HG03039 (cell line): ENCODE results near the gene TRIM44.

Source experiments
- ATAC-seq: cut with Tn5 transposase; IDR thresholded peaks from one replicate; pipeline ENCODE4 v1.9.1; 2021; ENCODE audit warnings: mild to moderate bottlenecking, moderate library complexity; ENCODE audit not compliant: unreplicated experiment

Gene TRIM44, protein sequence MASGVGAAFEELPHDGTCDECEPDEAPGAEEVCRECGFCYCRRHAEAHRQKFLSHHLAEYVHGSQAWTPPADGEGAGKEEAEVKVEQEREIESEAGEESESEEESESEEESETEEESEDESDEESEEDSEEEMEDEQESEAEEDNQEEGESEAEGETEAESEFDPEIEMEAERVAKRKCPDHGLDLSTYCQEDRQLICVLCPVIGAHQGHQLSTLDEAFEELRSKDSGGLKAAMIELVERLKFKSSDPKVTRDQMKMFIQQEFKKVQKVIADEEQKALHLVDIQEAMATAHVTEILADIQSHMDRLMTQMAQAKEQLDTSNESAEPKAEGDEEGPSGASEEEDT

GRCh38 chr11:35662649-35663407 is at the start of gene TRIM44:
TSS of gene TRIM44 (plus strand) at chr11:35662775. CDS start at chr11:35663112, 337 bp downstream.
- ATAC-seq = peak; percentile 85

GRCh38 chr11:35614939-35615569 is 47.5 kb upstream of the TRIM44 start:
- ATAC-seq = no peak

GRCh38 chr11:35615921-35616900 is 46.4 kb upstream of the TRIM44 start:
- ATAC-seq = no peak

DNA sequence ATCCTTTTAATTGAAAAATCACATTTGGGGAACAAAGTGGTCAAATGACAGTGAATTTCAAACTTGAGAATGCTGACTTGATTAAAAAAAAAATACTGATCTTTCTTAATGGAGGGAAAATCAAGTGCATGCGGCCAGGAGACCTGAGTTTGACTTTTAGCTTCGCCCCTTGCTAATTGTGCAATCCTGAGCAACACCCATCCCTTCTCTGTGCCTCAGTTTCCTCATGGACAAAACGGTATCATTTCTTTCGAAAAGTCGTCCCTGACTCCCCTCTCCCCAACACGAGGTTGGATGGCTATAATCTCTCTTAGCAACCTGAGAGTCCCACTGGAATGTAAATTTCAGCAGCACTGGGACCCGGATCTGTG is 45.3 kb upstream of the TRIM44 start:
- ATAC-seq = no peak

DNA sequence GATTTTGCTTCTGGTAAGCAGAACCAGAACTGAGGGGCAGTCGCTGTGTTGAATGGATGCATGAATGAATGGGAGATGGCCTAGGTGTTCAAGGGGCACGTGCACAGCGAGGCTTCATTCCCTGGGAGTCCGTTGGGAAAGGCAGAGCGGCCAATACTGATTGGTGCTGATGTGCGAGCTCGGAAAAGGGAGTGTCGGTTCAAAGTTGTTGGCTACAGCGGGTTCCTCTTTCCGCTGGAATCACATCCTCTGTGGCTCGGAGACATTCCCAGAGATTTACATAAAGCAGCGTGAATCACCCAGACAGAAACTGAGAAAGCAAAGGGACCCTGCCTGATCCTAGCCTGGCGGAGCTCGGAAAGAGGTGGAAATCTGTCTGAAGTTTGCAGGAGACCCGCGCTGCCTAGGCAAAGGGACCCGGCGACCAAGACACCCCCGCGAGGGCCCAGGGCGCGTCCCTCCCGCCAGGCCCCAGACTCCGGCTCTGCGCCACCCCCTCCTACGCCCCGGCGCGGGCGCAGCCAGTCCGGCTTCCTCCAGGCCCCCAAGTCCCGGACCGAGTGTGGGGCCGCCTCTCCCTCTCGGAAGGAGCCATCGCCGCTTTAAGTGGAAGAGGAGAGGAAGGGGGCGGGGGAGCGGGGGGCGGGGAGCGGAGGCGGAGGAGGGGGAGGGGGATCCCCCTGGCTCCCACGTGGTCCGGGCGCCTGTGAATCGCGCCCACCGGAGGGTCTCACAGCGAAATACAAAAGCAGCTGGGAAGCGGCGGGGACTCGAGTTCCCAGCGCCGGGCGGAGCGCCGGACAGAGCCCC is 44.7 kb upstream of the TRIM44 start, which contains the start of gene FJX1:
Gene FJX1 (plus strand): TSS at position 774 of the 810 bp plus-strand sequence. CDS start 177 bp downstream, outside the sequence.
- no peak for ATAC-seq

DNA sequence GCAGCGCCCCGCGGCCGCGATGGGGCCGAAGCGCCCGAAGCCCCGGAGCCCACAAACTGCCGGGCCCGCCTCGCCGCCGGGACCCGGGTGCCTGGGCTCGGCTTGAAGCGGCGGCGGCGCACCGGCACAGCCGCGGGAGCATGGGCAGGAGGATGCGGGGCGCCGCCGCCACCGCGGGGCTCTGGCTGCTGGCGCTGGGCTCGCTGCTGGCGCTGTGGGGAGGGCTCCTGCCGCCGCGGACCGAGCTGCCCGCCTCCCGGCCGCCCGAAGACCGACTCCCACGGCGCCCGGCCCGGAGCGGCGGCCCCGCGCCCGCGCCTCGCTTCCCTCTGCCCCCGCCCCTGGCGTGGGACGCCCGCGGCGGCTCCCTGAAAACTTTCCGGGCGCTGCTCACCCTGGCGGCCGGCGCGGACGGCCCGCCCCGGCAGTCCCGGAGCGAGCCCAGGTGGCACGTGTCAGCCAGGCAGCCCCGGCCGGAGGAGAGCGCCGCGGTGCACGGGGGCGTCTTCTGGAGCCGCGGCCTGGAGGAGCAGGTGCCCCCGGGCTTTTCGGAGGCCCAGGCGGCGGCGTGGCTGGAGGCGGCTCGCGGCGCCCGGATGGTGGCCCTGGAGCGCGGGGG is 44.0 kb upstream of the TRIM44 start:
- ATAC-seq = no peak

DNA sequence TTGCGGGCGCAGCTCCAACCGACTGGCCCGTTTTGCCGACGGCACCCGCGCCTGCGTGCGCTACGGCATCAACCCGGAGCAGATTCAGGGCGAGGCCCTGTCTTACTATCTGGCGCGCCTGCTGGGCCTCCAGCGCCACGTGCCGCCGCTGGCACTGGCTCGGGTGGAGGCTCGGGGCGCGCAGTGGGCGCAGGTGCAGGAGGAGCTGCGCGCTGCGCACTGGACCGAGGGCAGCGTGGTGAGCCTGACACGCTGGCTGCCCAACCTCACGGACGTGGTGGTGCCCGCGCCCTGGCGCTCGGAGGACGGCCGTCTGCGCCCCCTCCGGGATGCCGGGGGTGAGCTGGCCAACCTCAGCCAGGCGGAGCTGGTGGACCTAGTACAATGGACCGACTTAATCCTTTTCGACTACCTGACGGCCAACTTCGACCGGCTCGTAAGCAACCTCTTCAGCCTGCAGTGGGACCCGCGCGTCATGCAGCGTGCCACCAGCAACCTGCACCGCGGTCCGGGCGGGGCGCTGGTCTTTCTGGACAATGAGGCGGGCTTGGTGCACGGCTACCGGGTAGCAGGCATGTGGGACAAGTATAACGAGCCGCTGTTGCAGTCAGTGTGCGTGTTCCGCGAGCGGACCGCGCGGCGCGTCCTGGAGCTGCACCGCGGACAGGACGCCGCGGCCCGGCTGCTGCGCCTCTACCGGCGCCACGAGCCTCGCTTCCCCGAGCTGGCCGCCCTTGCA is 43.3 kb upstream of the TRIM44 start:
- no peak for ATAC-seq

DNA sequence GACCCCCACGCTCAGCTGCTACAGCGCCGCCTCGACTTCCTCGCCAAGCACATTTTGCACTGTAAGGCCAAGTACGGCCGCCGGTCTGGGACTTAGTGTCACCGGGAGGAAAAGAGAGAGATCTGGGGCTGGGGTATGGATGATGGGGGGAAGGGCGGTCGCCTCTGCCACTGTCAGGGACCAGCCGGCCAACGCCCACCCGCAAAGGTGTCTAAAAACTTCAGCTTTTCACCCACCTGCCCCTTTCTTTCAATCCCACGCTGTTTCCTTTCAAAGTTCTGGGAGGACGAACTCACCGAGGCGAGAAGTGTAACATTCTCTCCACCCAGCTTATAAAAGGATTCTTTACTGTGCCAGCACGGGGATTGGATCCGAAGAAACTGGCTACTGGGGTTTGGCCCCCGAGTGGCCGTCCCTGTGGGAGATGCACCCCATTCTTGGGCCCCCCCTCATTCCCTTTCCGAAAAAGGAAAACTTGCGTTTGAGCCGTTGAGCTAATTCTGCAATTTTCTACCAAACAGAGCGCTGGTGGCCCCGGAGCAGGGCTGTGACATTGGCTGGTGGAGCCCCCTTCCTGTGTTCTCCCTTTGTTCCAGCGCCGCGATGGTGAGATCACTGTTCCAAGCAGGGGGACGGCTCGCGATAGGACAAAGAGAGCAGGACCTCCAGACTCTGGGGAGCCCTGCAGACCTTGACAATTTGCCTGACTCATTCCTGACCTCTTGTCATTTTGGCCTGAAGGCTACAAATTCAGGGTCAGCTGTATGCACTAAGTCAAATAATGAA is 42.5 kb upstream of the TRIM44 start:
- no peak for ATAC-seq

DNA sequence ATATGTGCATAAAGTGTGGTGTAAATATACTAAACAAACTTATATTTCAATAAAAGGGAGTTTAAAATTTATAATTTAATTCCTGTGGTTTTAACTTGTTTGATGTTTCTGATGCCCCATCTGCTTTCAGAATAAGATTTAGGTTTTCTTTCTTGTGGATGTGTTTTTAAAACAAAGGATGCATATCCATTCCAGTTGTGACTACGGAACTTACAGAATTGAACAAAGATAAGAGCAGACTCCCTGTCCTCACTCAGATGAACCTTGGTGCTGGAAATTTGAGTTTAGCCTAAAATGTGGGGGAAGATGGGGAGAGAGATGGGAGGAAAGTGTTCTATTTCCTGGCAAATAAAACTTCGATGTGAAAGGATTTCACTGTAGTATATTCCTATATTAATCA is 41.8 kb upstream of the TRIM44 start:
- no peak for ATAC-seq

- ATAC-seq = no peak
Measured at GRCh38 chr11:35621620-35622019, 41.0 kb upstream of the TRIM44 start.

DNA sequence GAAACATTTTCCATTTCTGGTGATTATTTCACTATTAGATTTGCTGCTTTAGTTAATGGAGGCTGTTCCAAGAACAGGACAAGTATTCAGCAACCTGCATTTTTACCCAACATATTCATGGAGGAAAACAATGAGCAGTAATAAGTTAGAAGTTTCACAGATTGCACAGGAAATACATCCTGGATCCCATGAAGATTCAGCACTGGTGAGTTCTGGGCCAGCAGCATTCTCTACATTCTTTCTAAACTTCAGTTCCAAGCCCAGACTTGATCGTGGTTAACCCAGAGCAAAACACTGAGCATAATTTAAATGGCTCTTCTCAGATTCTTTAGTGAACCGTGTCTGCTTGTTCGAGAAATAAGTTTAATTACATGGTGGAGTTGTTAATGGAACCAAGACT is 40.5 kb upstream of the TRIM44 start:
- ATAC-seq = no peak

DNA sequence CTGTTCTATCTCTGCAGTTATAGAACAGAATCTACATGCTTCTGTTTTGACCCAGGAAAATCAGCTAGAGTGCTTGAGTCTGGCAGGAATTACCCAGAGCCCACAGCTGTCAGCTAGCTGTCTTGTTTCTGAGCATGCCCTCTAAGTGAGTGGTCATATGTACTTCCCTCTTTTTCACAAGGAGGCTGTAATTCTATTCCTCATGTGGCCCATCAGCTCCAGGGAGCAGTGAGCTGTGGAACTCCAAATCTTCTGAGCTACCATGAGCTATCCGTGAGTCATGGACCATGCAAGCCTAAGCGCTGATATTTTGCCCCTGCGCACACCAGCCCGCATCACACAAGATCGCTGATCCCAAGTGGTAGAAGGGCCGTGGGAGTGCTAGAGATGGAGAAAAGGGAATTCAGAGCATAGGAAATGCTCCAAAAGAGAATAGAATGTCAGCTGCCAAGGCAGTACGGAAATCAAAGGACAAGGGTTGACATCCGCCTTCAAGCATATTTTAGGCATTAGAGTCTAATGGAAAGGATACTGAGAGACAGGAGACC is 38.9 kb upstream of the TRIM44 start:
- ATAC-seq = no peak

GRCh38 chr11:35624316-35624715 is 38.3 kb upstream of the TRIM44 start:
- no peak for ATAC-seq

GRCh38 chr11:35624781-35625180 is 37.8 kb upstream of the TRIM44 start:
- no peak for ATAC-seq

DNA sequence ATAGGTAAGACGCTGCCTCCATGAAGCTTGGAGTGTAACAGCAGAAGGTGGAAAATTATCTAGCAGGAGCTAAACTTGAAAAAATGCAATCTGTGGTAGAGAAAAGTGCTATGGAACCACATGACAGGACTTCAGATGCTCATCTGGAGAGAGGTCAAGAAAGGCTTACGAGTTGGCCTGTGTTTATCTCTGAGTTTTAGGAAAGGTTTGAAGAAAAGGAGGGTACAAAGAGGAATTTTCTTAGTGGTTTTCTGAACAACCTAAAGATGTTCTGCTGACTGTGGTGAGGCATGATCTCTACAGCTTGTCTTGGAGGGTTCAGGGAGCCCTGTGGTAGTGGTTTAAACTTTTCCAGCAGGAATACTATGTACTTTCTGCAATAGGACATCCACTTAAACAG is 36.1 kb upstream of the TRIM44 start:
- no peak for ATAC-seq

DNA sequence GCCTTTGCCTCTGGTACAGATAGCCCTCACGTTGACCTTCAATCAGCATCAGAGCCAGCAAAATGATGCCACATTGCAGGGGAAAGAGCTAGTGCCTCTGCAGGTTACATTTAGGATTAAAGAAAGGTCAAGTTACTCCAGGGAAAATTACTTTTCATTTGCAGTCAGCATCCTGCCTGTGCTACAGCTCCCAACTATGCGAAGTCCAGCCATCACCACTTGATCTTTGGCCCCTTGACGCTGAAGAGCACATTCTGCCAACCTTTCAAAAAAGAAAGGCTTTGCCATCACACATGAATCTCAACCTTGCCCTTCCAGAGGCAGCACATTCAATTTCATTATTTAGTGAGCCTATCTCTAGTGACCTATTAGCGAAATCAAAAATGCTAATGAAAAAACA is 33.1 kb upstream of the TRIM44 start:
- no peak for ATAC-seq

- ATAC-seq = no peak
Measured at GRCh38 chr11:35629914-35630313, 32.7 kb upstream of the TRIM44 start.

DNA sequence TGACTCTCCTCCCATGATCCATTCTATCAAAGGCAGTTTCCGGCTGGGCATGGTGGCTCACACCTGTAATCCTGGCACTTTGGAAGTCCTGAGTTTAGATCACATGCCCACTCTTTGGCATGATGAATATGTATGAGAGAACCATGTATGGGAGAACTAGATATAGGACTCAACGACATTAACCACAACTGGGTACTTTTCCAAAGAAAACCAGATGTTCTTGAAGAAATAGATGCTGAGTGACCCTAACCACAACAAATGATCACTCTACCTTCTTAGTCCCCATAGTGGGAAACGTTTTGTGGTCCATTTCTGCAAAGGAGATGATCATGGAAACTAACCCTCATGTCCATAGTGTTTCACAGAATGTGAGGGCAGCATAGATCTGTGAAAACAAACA is 30.7 kb upstream of the TRIM44 start:
- no peak for ATAC-seq
